CD4-positive, CD25-positive, alpha-beta regulatory T cell (primary cell): ENCODE measurements around the gene WNT5A. TPM values are rescaled to one million over a fixed set of nuclear protein-coding genes. Genes with fewer than 3 reads are reported as not detected.
A peak's percentile ranks its signal among the peaks of the same experiment; 100 is the strongest.

Experiments
- ATAC-seq, 2 donors: fragments of 150-1000 bp; cut with Tn5 transposase; one replicate each; pipeline ENCODE4 v1.10.0; 2021; ENCODE audit warnings: low read depth in 2 of 2, moderate number of reproducible peaks in 2 of 2, moderate library complexity in 1 of 2
- DNase-seq, 3 donors: peaks; one replicate each; pipeline versions ENCODE4 v3.0.0 to v3.0.0-alpha.2; 2012 to 2022; ENCODE audit warnings: mixed read lengths in 1 of 3
- H3K27ac ChIP-seq: one replicate; pipeline ENCODE4 v1.7.0; 2013; ENCODE audit warnings: mild to moderate bottlenecking, low read length; ENCODE audit not compliant: insufficient read depth, poor library complexity, severe bottlenecking
- H3K27me3 ChIP-seq: one replicate; pipeline ENCODE4 v1.7.0; 2013; ENCODE audit warnings: low read length; ENCODE audit not compliant: control insufficient read depth, insufficient read depth
- H3K36me3 ChIP-seq: one replicate; pipeline ENCODE4 v1.7.0; 2013; ENCODE audit warnings: mild to moderate bottlenecking, low read length, moderate library complexity; ENCODE audit not compliant: control insufficient read depth, insufficient read depth
- H3K4me1 ChIP-seq: 2 replicates; pipeline ENCODE4 v1.7.0; 2013; ENCODE audit warnings: mild to moderate bottlenecking, low read length; ENCODE audit not compliant: insufficient read depth, control insufficient read depth, poor library complexity, severe bottlenecking
- H3K4me3 ChIP-seq: one replicate; pipeline ENCODE4 v1.7.0; 2013; ENCODE audit warnings: low read depth, mild to moderate bottlenecking, low read length, moderate library complexity
- H3K9me3 ChIP-seq, 2 experiments: 1 replicate in 1 of 2; 2 replicates in 1 of 2; pipeline ENCODE4 v1.7.0; 2013; ENCODE audit warnings: low read length in 2 of 2, mild to moderate bottlenecking in 1 of 2, moderate library complexity in 1 of 2; ENCODE audit not compliant: control insufficient read depth in 2 of 2
- H3K27ac Mint-ChIP-seq, 3 donors: one replicate each; pipeline ENCODE4 v1.8.0; 2020 to 2022; ENCODE audit warnings: mild to moderate bottlenecking in 3 of 3, mixed read lengths in 3 of 3, moderate library complexity in 2 of 3
- H3K27me3 Mint-ChIP-seq: one replicate; pipeline ENCODE4 v1.8.0; 2022; ENCODE audit warnings: mild to moderate bottlenecking, mixed read lengths
- H3K36me3 Mint-ChIP-seq: one replicate; pipeline ENCODE4 v1.8.0; 2020; ENCODE audit warnings: mixed read lengths
- H3K4me1 Mint-ChIP-seq, 4 donors: one replicate each; pipeline ENCODE4 v1.8.0; 2020 to 2022; ENCODE audit warnings: mixed read lengths in 4 of 4, mild to moderate bottlenecking in 1 of 4
- H3K4me3 Mint-ChIP-seq, 4 donors: one replicate each; pipeline ENCODE4 v1.8.0; 2020 to 2022; ENCODE audit warnings: mild to moderate bottlenecking in 4 of 4, mixed read lengths in 4 of 4, moderate library complexity in 3 of 4
- H3K9me3 Mint-ChIP-seq, 7 donors: one replicate each; pipeline ENCODE4 v1.8.0; 2020 to 2022; ENCODE audit warnings: mixed read lengths in 7 of 7, mild to moderate bottlenecking in 3 of 7, moderate library complexity in 2 of 7
- polyA plus RNA-seq, 4 donors: library from polyadenylated mRNA; unstranded; fragments of 300-500 nt; fragmentation: Illumina TruSeq; gene quantifications; one replicate each; pipeline ENCODE4 v1.2.3, GENCODE V29; 2021
- total RNA-seq: library from RNA; stranded (reverse); gene quantifications from one replicate; pipeline ENCODE4 v1.2.3, GENCODE V29; 2022

Gene WNT5A
- total and polyA plus RNA-seq, 5 donors from 2014 or later: not detected

- no peaks in the 10 kb centered on the region for H3K27me3 ChIP-seq
- Mint-ChIP-seq H3K27me3 (no peaks in the 10 kb centered on the region), H3K4me3 (no peak overlapping the region), H3K27ac (no peak overlapping the region), H3K9me3 (peaks cover 0 to 4% (median 0%) of the 10 kb centered on the region in 7 donors), H3K4me1 (no peaks in the 10 kb centered on the region), H3K36me3 (no peaks in the 10 kb centered on the region)
- H3K27ac ChIP-seq: no peak overlapping the region
- H3K9me3 ChIP-seq: no peaks in the 10 kb centered on the region
- no peaks in the 10 kb centered on the region for H3K4me1 ChIP-seq
- no peak for ATAC-seq
- no peak for DNase-seq
- H3K4me3 ChIP-seq: no peak overlapping the region
- H3K36me3 ChIP-seq: no peaks in the 10 kb centered on the region
Measured at GRCh38 chr3:55466526-55466925, 20.6 kb downstream of the WNT5A start.

DNA sequence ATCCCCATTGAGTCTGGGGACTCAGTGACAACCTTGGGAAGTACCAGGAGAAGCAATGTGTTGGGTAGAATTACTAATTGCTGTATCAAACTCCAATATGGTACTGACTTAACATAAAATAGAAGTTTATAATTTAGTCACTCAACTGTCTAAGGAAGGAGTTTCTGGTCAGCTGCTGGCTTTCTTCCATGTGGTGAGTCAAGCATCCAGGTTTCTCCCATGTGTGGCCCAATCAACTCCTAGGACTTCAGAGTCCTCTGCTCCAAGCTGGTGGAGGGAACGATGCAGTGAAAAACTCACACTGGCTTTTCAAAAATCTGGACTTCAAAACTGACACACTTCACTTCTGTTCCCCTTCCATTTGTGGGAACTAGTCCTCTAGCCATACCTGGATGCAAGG is 25.2 kb downstream of the WNT5A start:
- no peaks in the 10 kb centered on the region for H3K36me3 ChIP-seq
- H3K4me3 ChIP-seq: no peak overlapping the region
- Mint-ChIP-seq H3K36me3 (no peaks in the 10 kb centered on the region), H3K27ac (no peak overlapping the region), H3K27me3 (peaks cover 5% of the 10 kb centered on the region), H3K9me3 (peaks cover 0 to 6% (median 0%) of the 10 kb centered on the region in 7 donors), H3K4me3 (no peak overlapping the region), H3K4me1 (no peaks in the 10 kb centered on the region)
- no peak for DNase-seq
- no peaks in the 10 kb centered on the region for H3K4me1 ChIP-seq
- no peaks in the 10 kb centered on the region for H3K27me3 ChIP-seq
- H3K27ac ChIP-seq: no peak overlapping the region
- no peak for ATAC-seq
- no peaks in the 10 kb centered on the region for H3K9me3 ChIP-seq

DNA sequence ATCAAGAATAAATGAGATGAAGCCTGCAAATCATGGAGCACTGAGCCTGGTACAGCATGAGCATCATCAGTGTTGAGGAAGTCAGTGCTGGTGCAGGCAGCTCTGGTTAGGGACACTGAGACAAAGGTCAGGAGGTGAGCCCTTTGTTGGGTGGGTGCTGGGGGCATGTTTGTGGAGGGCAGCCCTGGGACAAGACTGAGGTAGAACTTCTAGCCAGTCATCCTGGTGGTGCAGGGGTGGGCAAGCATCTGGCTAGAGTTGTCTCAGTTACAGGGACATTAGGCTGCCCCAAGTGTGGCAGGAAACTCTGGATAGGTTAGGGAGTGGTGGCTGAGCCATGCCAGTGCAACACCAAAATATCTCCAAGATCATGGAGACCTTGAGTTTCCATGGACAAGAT is 27.3 kb downstream of the WNT5A start:
- no peak overlapping the region for H3K4me3 ChIP-seq
- peaks cover 0 to 6% (median 0%) of the 10 kb centered on the region in 7 donors for H3K9me3 Mint-ChIP-seq
- DNase-seq (no peak), ATAC-seq (no peak)
- no peaks in the 10 kb centered on the region for H3K36me3 Mint-ChIP-seq
- H3K27ac Mint-ChIP-seq: no peak overlapping the region
- H3K4me1 Mint-ChIP-seq: no peaks in the 10 kb centered on the region
- H3K4me3 Mint-ChIP-seq: no peak overlapping the region
- peaks cover 5% of the 10 kb centered on the region for H3K27me3 Mint-ChIP-seq
- H3K4me1 ChIP-seq: no peaks in the 10 kb centered on the region
- no peaks in the 10 kb centered on the region for H3K9me3 ChIP-seq
- H3K27ac ChIP-seq: no peak overlapping the region
- H3K36me3 ChIP-seq: no peaks in the 10 kb centered on the region
- no peaks in the 10 kb centered on the region for H3K27me3 ChIP-seq

- Histone ChIP-seq H3K4me1 (no peaks in the 10 kb centered on the region), H3K27ac (no peak overlapping the region), H3K9me3 (no peaks in the 10 kb centered on the region), H3K27me3 (no peaks in the 10 kb centered on the region), H3K36me3 (no peaks in the 10 kb centered on the region), H3K4me3 (no peak overlapping the region)
- H3K27me3 Mint-ChIP-seq: peaks cover 5% of the 10 kb centered on the region
- no peaks in the 10 kb centered on the region for H3K4me1 Mint-ChIP-seq
- H3K36me3 Mint-ChIP-seq: no peaks in the 10 kb centered on the region
- no peak overlapping the region for H3K4me3 Mint-ChIP-seq
- DNase-seq (no peak), ATAC-seq (peak in 1 of 2 donors; percentile 5)
- peaks cover 0 to 4% (median 0%) of the 10 kb centered on the region in 7 donors for H3K9me3 Mint-ChIP-seq
- no peak overlapping the region for H3K27ac Mint-ChIP-seq
Measured at GRCh38 chr3:55458181-55458790, 28.8 kb downstream of the WNT5A start.

DNA sequence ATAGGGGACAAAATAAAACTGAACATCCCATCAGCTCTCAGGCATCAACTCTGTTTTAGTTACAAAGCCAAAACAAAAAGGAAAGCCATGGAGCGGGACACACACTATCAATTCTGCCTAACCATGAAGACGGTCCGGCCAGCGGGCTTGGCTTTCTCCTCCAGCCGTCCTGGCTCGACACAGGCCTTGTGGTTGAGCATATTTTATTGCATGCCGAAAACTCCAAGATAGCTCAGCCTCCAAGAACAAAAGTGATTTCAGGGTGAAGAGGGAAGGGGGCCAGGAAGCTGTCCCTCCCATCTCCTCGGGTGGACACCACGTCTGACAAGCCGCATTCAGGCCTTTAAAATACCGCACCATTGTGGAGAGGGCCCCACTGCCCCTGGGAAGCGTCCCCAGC is 31.2 kb downstream of the WNT5A start:
- Histone ChIP-seq H3K27ac (no peak overlapping the region), H3K4me3 (no peak overlapping the region), H3K27me3 (no peaks in the 10 kb centered on the region), H3K4me1 (no peaks in the 10 kb centered on the region), H3K36me3 (no peaks in the 10 kb centered on the region), H3K9me3 (no peaks in the 10 kb centered on the region)
- Mint-ChIP-seq H3K36me3 (no peaks in the 10 kb centered on the region), H3K27ac (no peak overlapping the region), H3K9me3 (peaks cover 0 to 7% (median 0%) of the 10 kb centered on the region in 7 donors), H3K27me3 (peaks cover 5% of the 10 kb centered on the region), H3K4me3 (no peak overlapping the region), H3K4me1 (no peaks in the 10 kb centered on the region)
- no peak for DNase-seq
- ATAC-seq: no peak

- H3K36me3 Mint-ChIP-seq: no peaks in the 10 kb centered on the region
- no peaks in the 10 kb centered on the region for H3K4me1 ChIP-seq
- no peaks in the 10 kb centered on the region for H3K4me1 Mint-ChIP-seq
- H3K27ac Mint-ChIP-seq: no peak overlapping the region
- H3K4me3 ChIP-seq: no peak overlapping the region
- peaks cover 0 to 8% (median 0%) of the 10 kb centered on the region in 7 donors for H3K9me3 Mint-ChIP-seq
- ATAC-seq: no peak
- H3K27me3 Mint-ChIP-seq: peaks cover 4% of the 10 kb centered on the region
- no peaks in the 10 kb centered on the region for H3K36me3 ChIP-seq
- H3K9me3 ChIP-seq: no peaks in the 10 kb centered on the region
- H3K4me3 Mint-ChIP-seq: no peak overlapping the region
- no peak overlapping the region for H3K27ac ChIP-seq
- no peak for DNase-seq
- H3K27me3 ChIP-seq: no peaks in the 10 kb centered on the region
Measured at GRCh38 chr3:55454611-55455010, 32.5 kb downstream of the WNT5A start.

GRCh38 chr3:55453886-55454496 is 33.1 kb downstream of the WNT5A start:
- Histone ChIP-seq H3K4me1 (no peaks in the 10 kb centered on the region), H3K9me3 (no peaks in the 10 kb centered on the region), H3K27ac (no peak overlapping the region), H3K4me3 (no peak overlapping the region), H3K27me3 (no peaks in the 10 kb centered on the region), H3K36me3 (no peaks in the 10 kb centered on the region)
- ATAC-seq (no peak), DNase-seq (no peak)
- peaks cover 0 to 8% (median 0%) of the 10 kb centered on the region in 7 donors for H3K9me3 Mint-ChIP-seq
- H3K36me3 Mint-ChIP-seq: no peaks in the 10 kb centered on the region
- H3K27ac Mint-ChIP-seq: no peak overlapping the region
- H3K27me3 Mint-ChIP-seq: no peaks in the 10 kb centered on the region
- H3K4me3 Mint-ChIP-seq: no peak overlapping the region
- H3K4me1 Mint-ChIP-seq: no peaks in the 10 kb centered on the region

GRCh38 chr3:55452886-55453285 is 34.2 kb downstream of the WNT5A start:
- Histone ChIP-seq H3K9me3 (no peaks in the 10 kb centered on the region), H3K36me3 (no peaks in the 10 kb centered on the region), H3K4me3 (no peak overlapping the region), H3K4me1 (no peaks in the 10 kb centered on the region), H3K27ac (no peak overlapping the region), H3K27me3 (no peaks in the 10 kb centered on the region)
- Mint-ChIP-seq H3K27ac (no peak overlapping the region), H3K4me3 (no peak overlapping the region), H3K9me3 (peaks cover 0 to 8% (median 0%) of the 10 kb centered on the region in 7 donors), H3K36me3 (no peaks in the 10 kb centered on the region), H3K4me1 (no peaks in the 10 kb centered on the region), H3K27me3 (no peaks in the 10 kb centered on the region)
- ATAC-seq: no peak
- DNase-seq: no peak
